ENCODE results near the gene JPH3.

GRCh38 chr16:87622756-87623319 lies 20.5 kb downstream of the JPH3 start:
- no peak for TF ChIP-seq CTCF (IDR thresholded peaks at IDR 0.05 in 4 of 5, conservative IDR thresholded peaks at IDR 0.05 in 1 of 5)
- no peak for TF ChIP-seq POLR2A (IDR thresholded peaks at IDR 0.05)
